GM10847 (cell line): ENCODE results near the gene CD38.

ENCODE experiments used
- POLR2A ChIP-seq: IDR thresholded peaks from 2 replicates; pipeline ENCODE4 v1.6.1; 2011; ENCODE audit not compliant: insufficient read length; ENCODE audit errors: extremely low read depth

The CD38 gene

GRCh38 chr4:15870921-15871664, 93.0 kb downstream of the CD38 start:
- TF ChIP-seq POLR2A: no peak

- TF ChIP-seq POLR2A: no peak
Measured at GRCh38 chr4:15873117-15873516, 95.0 kb downstream of the CD38 start.

GRCh38 chr4:15874671-15875070, 96.5 kb downstream of the CD38 start:
- no peak for TF ChIP-seq POLR2A

- TF ChIP-seq POLR2A: no peak
Measured at GRCh38 chr4:15875663-15876460, 97.7 kb downstream of the CD38 start.

GRCh38 chr4:15878011-15878410, 99.9 kb downstream of the CD38 start:
- TF ChIP-seq POLR2A: no peak

GRCh38 chr4:15881820-15882219, 103.7 kb downstream of the CD38 start:
- no peak for TF ChIP-seq POLR2A

GRCh38 chr4:15882675-15883086, 104.6 kb downstream of the CD38 start:
- TF ChIP-seq POLR2A: no peak

- no peak for TF ChIP-seq POLR2A
Measured at GRCh38 chr4:15883610-15884243, 105.6 kb downstream of the CD38 start.

GRCh38 chr4:15884666-15885065, 106.5 kb downstream of the CD38 start:
- no peak for TF ChIP-seq POLR2A

GRCh38 chr4:15885422-15885821, 107.3 kb downstream of the CD38 start:
- no peak for TF ChIP-seq POLR2A

- TF ChIP-seq POLR2A: no peak
Measured at GRCh38 chr4:15888515-15888914, 110.4 kb downstream of the CD38 start.

- no peak for TF ChIP-seq POLR2A
Measured at GRCh38 chr4:15890246-15890829, 112.2 kb downstream of the CD38 start.

GRCh38 chr4:15891312-15891711, 113.2 kb downstream of the CD38 start:
- TF ChIP-seq POLR2A: no peak

GRCh38 chr4:15893962-15894361, 115.8 kb downstream of the CD38 start:
- TF ChIP-seq POLR2A: no peak

GRCh38 chr4:15894393-15894792, 116.3 kb downstream of the CD38 start:
- no peak for TF ChIP-seq POLR2A
